Activated CD4-positive, alpha-beta memory T cell treated with anti-CD3 and anti-CD28 coated beads for 36 hours (primary cell): ENCODE measurements around the gene MIER2. TPM values are rescaled to one million over a fixed set of nuclear protein-coding genes. Genes with fewer than 3 reads are reported as not detected.

Experiments used
- CTCF ChIA-PET: fragments of 350-600 bp; sonication (Branson Sonifier 250); formaldehyde crosslinking; loops from one replicate; lab custom pipeline; 2021; ENCODE audit warnings: antibody characterized with exemption, inconsistent platforms; lab: Charles Lee
- POLR2A ChIA-PET: fragments of 350-600 bp; sonication (Branson Sonifier 250); formaldehyde crosslinking; loops from one replicate; lab custom pipeline; 2021; ENCODE audit warnings: antibody characterized with exemption; lab: Charles Lee
- DNase-seq: peaks from one replicate; pipeline ENCODE4 v3.0.0-alpha.2; 2020
- H3K27ac Mint-ChIP-seq: one replicate; pipeline ENCODE4 v1.8.0; 2021; ENCODE audit warnings: mixed read lengths
- H3K27me3 Mint-ChIP-seq: one replicate; pipeline ENCODE4 v1.8.0; 2021; ENCODE audit warnings: mixed read lengths
- H3K36me3 Mint-ChIP-seq: one replicate; pipeline ENCODE4 v1.8.0; 2021; ENCODE audit warnings: mixed read lengths
- H3K4me1 Mint-ChIP-seq: one replicate; pipeline ENCODE4 v1.8.0; 2021; ENCODE audit warnings: low read depth, mixed read lengths
- H3K4me3 Mint-ChIP-seq: one replicate; pipeline ENCODE4 v1.8.0; 2021; ENCODE audit warnings: mild to moderate bottlenecking, mixed read lengths
- H3K9me3 Mint-ChIP-seq: one replicate; pipeline ENCODE4 v1.8.0; 2021; ENCODE audit warnings: mixed read lengths
- intact Hi-C: fragments of 100-400 bp; cut with micrococcal nuclease; formaldehyde crosslinking; loops from one replicate; pipeline ENCODE4 v1.15.1; 2023
- total RNA-seq, 2 experiments: library from RNA; stranded (reverse); gene quantifications; one replicate each; pipeline ENCODE4 v1.2.3, GENCODE V29; 2021

The MIER2 gene
- total RNA-seq, 2 experiments from 2014 or later, result 22.1 to 23.1 TPM

GRCh38 chr19:336067-336614, 8.5 kb downstream of the MIER2 start:
- DNase-seq, result no peak
- Mint-ChIP-seq H3K9me3 (no peaks in the 10 kb centered on the region), H3K27ac (no peak overlapping the region), H3K4me1 (peaks cover 32% of the 10 kb centered on the region), H3K4me3 (no peak overlapping the region), H3K27me3 (no peaks in the 10 kb centered on the region), H3K36me3 (peaks cover 14% of the 10 kb centered on the region)
- ChIA-PET CTCF (no interaction called here), POLR2A (no interaction called here)
- intact Hi-C loops, result no loop called here

DNA sequence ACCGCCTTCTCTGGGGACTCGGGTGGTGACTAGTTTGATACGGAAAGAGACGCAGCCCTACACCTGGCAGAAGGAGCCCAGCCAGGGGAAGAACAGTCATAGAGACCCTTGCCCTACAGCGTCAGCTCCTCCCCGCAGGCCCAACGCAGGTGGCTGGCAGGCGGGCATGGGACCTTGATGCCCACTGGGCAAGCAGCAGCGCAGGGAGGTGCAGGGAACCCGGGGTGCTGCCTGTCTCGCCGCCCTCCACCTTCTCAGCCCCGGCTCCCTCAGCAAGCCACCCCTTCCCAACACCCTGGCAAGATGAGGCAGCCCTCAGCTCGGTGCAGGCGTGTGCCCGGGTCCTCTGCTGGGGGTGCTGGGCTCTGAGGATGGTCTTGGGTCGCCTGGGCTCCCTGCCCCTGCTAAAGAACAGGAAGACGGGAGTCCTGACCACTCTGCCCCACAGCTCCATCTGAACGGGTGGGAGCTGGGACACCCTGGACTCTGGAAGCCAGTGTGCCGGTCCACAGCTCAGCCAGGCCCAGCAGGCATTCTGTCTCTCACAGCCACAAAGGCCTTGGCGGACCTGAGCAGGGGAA, 9.0 kb downstream of the MIER2 start:
- Mint-ChIP-seq H3K4me3 (no peak overlapping the region), H3K4me1 (peaks cover 27% of the 10 kb centered on the region), H3K27ac (no peak overlapping the region), H3K9me3 (peaks cover 2% of the 10 kb centered on the region), H3K27me3 (no peaks in the 10 kb centered on the region), H3K36me3 (peaks cover 18% of the 10 kb centered on the region)
- POLR2A ChIA-PET, result no interaction called here
- CTCF ChIA-PET, result no interaction called here
- intact Hi-C loops, result no loop called here
- no peak for DNase-seq

- ChIA-PET CTCF (no interaction called here), POLR2A (no interaction called here)
- Mint-ChIP-seq H3K4me1 (peaks cover 22% of the 10 kb centered on the region), H3K27ac (no peak overlapping the region), H3K4me3 (no peak overlapping the region), H3K27me3 (no peaks in the 10 kb centered on the region), H3K36me3 (peaks cover 21% of the 10 kb centered on the region), H3K9me3 (peaks cover 4% of the 10 kb centered on the region)
- DNase-seq, result no peak
- intact Hi-C loops, result no loop called here
Observed at GRCh38 chr19:335072-335471, 9.5 kb downstream of the MIER2 start.

DNA sequence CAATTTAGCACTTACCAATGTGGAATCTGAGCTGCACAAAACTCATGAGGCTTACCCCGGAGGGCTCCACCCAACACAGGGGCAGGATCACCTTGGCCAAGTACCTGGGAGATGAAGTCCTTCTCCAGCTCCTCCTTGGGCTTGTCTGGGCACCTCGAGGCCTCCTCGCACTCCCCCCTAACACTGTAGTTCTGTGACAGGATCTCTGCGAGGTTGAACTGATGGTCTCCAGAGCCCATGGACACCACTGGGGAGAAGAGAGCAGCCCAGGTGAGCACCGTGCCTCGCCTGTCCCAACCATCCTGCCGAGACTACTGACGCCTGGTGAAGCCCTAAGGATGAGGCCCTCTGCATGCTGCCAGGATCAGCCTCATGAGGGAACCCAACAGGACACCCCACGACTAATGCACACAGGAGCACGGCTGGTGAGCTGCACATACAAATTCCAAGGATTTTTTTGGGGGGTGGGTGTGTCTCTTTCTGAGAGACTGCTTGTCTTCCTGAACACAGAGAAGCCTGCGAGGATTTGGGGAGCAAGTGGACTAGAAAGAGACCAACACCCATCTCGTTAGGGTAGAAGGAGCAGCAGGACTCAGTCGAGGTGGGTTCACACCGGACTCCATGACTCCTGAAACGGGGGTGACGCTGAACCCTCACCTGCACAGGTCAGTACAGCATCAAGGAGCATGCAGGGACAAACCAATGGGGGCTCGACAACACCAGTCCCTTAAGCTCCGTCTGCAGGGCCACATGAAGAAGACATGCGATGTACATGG, 10.1 kb downstream of the MIER2 start:
- ChIA-PET CTCF (no interaction called here), POLR2A (no interaction called here)
- H3K27ac Mint-ChIP-seq, result no peak overlapping the region
- DNase-seq, result no peak
- H3K36me3 Mint-ChIP-seq, result peaks cover 23% of the 10 kb centered on the region
- intact Hi-C loops, result no loop called here
- H3K27me3 Mint-ChIP-seq, result no peaks in the 10 kb centered on the region
- H3K4me1 Mint-ChIP-seq, result peaks cover 17% of the 10 kb centered on the region
- H3K4me3 Mint-ChIP-seq, result no peak overlapping the region
- peaks cover 4% of the 10 kb centered on the region for H3K9me3 Mint-ChIP-seq

GRCh38 chr19:330503-330902, 14.1 kb downstream of the MIER2 start:
- H3K9me3 Mint-ChIP-seq, result peaks cover 19% of the 10 kb centered on the region
- intact Hi-C loops, result no loop called here
- H3K36me3 Mint-ChIP-seq, result peaks cover 50% of the 10 kb centered on the region
- H3K27ac Mint-ChIP-seq, result no peak overlapping the region
- DNase-seq, result no peak
- no peak overlapping the region for H3K4me3 Mint-ChIP-seq
- ChIA-PET CTCF (no interaction called here), POLR2A (no interaction called here)
- no peaks in the 10 kb centered on the region for H3K27me3 Mint-ChIP-seq
- no peaks in the 10 kb centered on the region for H3K4me1 Mint-ChIP-seq

GRCh38 chr19:329876-330275, 14.7 kb downstream of the MIER2 start:
- no peaks in the 10 kb centered on the region for H3K27me3 Mint-ChIP-seq
- H3K9me3 Mint-ChIP-seq, result peaks cover 19% of the 10 kb centered on the region
- CTCF ChIA-PET, result no interaction called here
- H3K4me3 Mint-ChIP-seq, result no peak overlapping the region
- POLR2A ChIA-PET, result no interaction called here
- H3K4me1 Mint-ChIP-seq, result no peaks in the 10 kb centered on the region
- no peak overlapping the region for H3K27ac Mint-ChIP-seq
- intact Hi-C loops, result no loop called here
- DNase-seq, result no peak
- peaks cover 50% of the 10 kb centered on the region for H3K36me3 Mint-ChIP-seq

GRCh38 chr19:328025-328505, 16.5 kb downstream of the MIER2 start:
- ChIA-PET CTCF (no interaction called here), POLR2A (no interaction called here)
- H3K27ac Mint-ChIP-seq, result no peak overlapping the region

GRCh38 chr19:327291-328024, 17.1 kb downstream of the MIER2 start:
- ChIA-PET CTCF (no interaction called here), POLR2A (no interaction called here)
- Mint-ChIP-seq H3K36me3 (peaks cover 50% of the 10 kb centered on the region), H3K27ac (no peak overlapping the region), H3K4me1 (no peaks in the 10 kb centered on the region), H3K27me3 (no peaks in the 10 kb centered on the region), H3K9me3 (peaks cover 19% of the 10 kb centered on the region), H3K4me3 (no peak overlapping the region)
- no peak for DNase-seq
- intact Hi-C loops, result no loop called here

More at GRCh38 chr19:328025-328505, 16.5 kb downstream of the MIER2 start:
- no peaks in the 10 kb centered on the region for H3K27me3 Mint-ChIP-seq
- no peak overlapping the region for H3K4me3 Mint-ChIP-seq
- H3K36me3 Mint-ChIP-seq, result peaks cover 50% of the 10 kb centered on the region
- H3K4me1 Mint-ChIP-seq, result no peaks in the 10 kb centered on the region
- intact Hi-C loops, result no loop called here
- H3K9me3 Mint-ChIP-seq, result peaks cover 19% of the 10 kb centered on the region
- DNase-seq, result no peak

- Mint-ChIP-seq H3K27me3 (no peaks in the 10 kb centered on the region), H3K27ac (no peak overlapping the region), H3K4me3 (no peak overlapping the region), H3K4me1 (no peaks in the 10 kb centered on the region), H3K9me3 (peaks cover 19% of the 10 kb centered on the region), H3K36me3 (peaks cover 50% of the 10 kb centered on the region)
- intact Hi-C loops, result no loop called here
- no peak for DNase-seq
- CTCF ChIA-PET, result no interaction called here
- POLR2A ChIA-PET, result no interaction called here
Observed at GRCh38 chr19:326871-327270, 17.7 kb downstream of the MIER2 start.

GRCh38 chr19:325937-326565, 18.5 kb downstream of the MIER2 start:
- Mint-ChIP-seq H3K4me3 (no peak overlapping the region), H3K27ac (no peak overlapping the region), H3K9me3 (peaks cover 19% of the 10 kb centered on the region), H3K27me3 (no peaks in the 10 kb centered on the region), H3K36me3 (peaks cover 52% of the 10 kb centered on the region), H3K4me1 (no peaks in the 10 kb centered on the region)
- POLR2A ChIA-PET, result no interaction called here
- CTCF ChIA-PET, result no interaction called here
- intact Hi-C loops, result no loop called here
- no peak for DNase-seq

GRCh38 chr19:325173-325936, 19.2 kb downstream of the MIER2 start:
- peaks cover 50% of the 10 kb centered on the region for H3K36me3 Mint-ChIP-seq
- no peaks in the 10 kb centered on the region for H3K4me1 Mint-ChIP-seq
- CTCF ChIA-PET, result no interaction called here
- H3K4me3 Mint-ChIP-seq, result no peak overlapping the region
- peaks cover 15% of the 10 kb centered on the region for H3K9me3 Mint-ChIP-seq
- intact Hi-C loops, result no loop called here
- POLR2A ChIA-PET, result no interaction called here
- DNase-seq, result no peak
- H3K27me3 Mint-ChIP-seq, result no peaks in the 10 kb centered on the region
- no peak overlapping the region for H3K27ac Mint-ChIP-seq
